ENCODE data around the gene FXYD4. TPM values are rescaled to one million over a fixed set of nuclear protein-coding genes. Genes with fewer than 3 reads are reported as not detected.
A peak's percentile ranks its signal among the peaks of the same experiment; 100 is the strongest.

The FXYD4 gene
- total RNA-seq, 4 donors from 2014 or later = not detected

GRCh38 chr10:43348511-43349312, 22.7 kb upstream of the FXYD4 start:
- TF ChIP-seq, protein P1, sequence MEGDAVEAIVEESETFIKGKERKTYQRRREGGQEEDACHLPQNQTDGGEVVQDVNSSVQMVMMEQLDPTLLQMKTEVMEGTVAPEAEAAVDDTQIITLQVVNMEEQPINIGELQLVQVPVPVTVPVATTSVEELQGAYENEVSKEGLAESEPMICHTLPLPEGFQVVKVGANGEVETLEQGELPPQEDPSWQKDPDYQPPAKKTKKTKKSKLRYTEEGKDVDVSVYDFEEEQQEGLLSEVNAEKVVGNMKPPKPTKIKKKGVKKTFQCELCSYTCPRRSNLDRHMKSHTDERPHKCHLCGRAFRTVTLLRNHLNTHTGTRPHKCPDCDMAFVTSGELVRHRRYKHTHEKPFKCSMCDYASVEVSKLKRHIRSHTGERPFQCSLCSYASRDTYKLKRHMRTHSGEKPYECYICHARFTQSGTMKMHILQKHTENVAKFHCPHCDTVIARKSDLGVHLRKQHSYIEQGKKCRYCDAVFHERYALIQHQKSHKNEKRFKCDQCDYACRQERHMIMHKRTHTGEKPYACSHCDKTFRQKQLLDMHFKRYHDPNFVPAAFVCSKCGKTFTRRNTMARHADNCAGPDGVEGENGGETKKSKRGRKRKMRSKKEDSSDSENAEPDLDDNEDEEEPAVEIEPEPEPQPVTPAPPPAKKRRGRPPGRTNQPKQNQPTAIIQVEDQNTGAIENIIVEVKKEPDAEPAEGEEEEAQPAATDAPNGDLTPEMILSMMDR (IDR thresholded peaks at IDR 0.05) = peak in 1 of 3 donors; percentile 64
- peak; percentile 94 for ATAC-seq (ENCODE audit: low FRiP score)
- peak; percentile 62 for DNase-seq (ENCODE audit: low spot score)

- ATAC-seq (ENCODE audit: low FRiP score) (no peak), DNase-seq (ENCODE audit: low spot score) (no peak)
- TF ChIP-seq, protein P1 (IDR thresholded peaks at IDR 0.05) = no peak
Observed at GRCh38 chr10:43350156-43350555, 21.3 kb upstream of the FXYD4 start.

DNA sequence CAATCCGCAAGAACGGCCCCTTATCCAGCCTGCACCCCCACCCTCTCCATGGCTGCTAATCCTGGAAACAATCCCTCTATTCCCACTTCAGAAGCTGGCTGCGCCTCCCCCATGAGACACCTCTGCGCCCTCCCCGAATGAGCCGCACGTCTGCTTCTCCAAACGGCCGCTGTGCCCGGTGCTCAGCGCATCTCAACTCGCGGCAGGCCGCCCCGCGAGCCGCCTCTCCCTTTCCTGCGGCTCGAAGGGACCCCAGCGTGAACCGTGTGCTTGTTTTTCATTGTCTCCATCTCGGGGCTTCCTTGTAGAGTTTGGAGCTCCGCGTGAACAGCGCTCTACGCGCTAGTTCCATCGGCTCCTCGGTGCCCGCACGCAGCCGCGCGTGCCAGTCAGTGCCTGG, 20.8 kb upstream of the FXYD4 start:
- TF ChIP-seq, protein P1 (IDR thresholded peaks at IDR 0.05) = no peak
- no peak for ATAC-seq (ENCODE audit: low FRiP score)

DNA sequence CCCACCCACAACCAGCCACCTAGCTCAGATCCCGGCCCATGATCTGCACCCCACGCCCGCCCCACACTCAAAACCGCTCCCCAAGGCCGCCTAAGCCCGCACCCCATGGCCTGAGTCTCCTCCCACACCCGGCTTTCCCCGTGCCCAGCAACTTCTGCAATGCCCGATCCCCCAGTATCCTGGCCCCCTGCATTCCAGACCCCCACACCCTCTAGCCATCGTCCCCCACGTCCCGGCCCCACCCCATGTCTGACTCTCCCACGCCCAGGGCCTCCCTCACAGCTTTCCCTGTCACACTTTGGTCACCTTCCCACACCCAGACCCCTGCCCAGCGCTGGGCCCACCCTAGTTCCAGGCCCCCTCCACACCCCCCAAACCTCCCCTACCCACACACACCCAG, 20.1 kb upstream of the FXYD4 start:
- no peak for ATAC-seq (ENCODE audit: low FRiP score)
- DNase-seq (ENCODE audit: low spot score) = no peak
- TF ChIP-seq, protein P1 (IDR thresholded peaks at IDR 0.05) = no peak

More for the DNA sequence above, 20.8 kb upstream of the FXYD4 start:
- no peak for DNase-seq (ENCODE audit: low spot score)

GRCh38 chr10:43352951-43353350, 18.5 kb upstream of the FXYD4 start:
- TF ChIP-seq, protein P1 (IDR thresholded peaks at IDR 0.05) = no peak
- DNase-seq (ENCODE audit: low spot score) = no peak
- ATAC-seq (ENCODE audit: low FRiP score) = no peak

GRCh38 chr10:43353495-43354329, 17.7 kb upstream of the FXYD4 start:
- TF ChIP-seq, protein P1 (IDR thresholded peaks at IDR 0.05) = no peak
- no peak for ATAC-seq (ENCODE audit: low FRiP score)
- no peak for DNase-seq (ENCODE audit: low spot score)
